Mesothelial cell of epicardium (in vitro differentiated cells): ENCODE data around the gene NT5E. TPM values are rescaled to one million over a fixed set of nuclear protein-coding genes. Genes with fewer than 3 reads are reported as not detected.

Source experiments
- DNase-seq, 2 experiments: peaks; one replicate each; pipeline ENCODE4 v3.0.0; 2021; ENCODE audit warnings: low spot score in 2 of 2; ENCODE audit not compliant: unreplicated experiment in 2 of 2
- H3K27ac Mint-ChIP-seq: 2 replicates; pipeline ENCODE4 v1.8.0; 2021; ENCODE audit warnings: mixed read lengths
- H3K27me3 Mint-ChIP-seq: 2 replicates; pipeline ENCODE4 v1.8.0; 2021; ENCODE audit warnings: low read depth, mixed read lengths
- H3K36me3 Mint-ChIP-seq: 2 replicates; pipeline ENCODE4 v1.8.0; 2021; ENCODE audit warnings: mixed read lengths
- H3K4me1 Mint-ChIP-seq: 2 replicates; pipeline ENCODE4 v1.8.0; 2021; ENCODE audit warnings: mixed read lengths
- H3K4me3 Mint-ChIP-seq: 2 replicates; pipeline ENCODE4 v1.8.0; 2021; ENCODE audit warnings: mild to moderate bottlenecking, moderate library complexity, mixed read lengths
- H3K9me3 Mint-ChIP-seq: 2 replicates; pipeline ENCODE4 v1.8.0; 2021; ENCODE audit warnings: mixed read lengths
- CTCF ChIP-seq: fragments of 200-600 bp; sonication (generic); IDR thresholded peaks from one replicate; pipeline ENCODE4 v1.5.0; 2021; ENCODE audit warnings: antibody characterized with exemption; ENCODE audit not compliant: unreplicated experiment
- total RNA-seq: library from RNA; stranded (reverse); gene quantifications from 3 replicates; pipeline ENCODE4 v1.2.1, GENCODE V29; 2021

Gene NT5E
- total RNA-seq, 1 donor from 2014 or later = 0.25 TPM

GRCh38 chr6:85537055-85537494 lies 87.2 kb downstream of the NT5E start:
- Mint-ChIP-seq H3K36me3 (peaks cover 5% of the 10 kb centered on the region), H3K27ac (peak overlapping the region; percentile 64), H3K4me1 (no peaks in the 10 kb centered on the region), H3K9me3 (no peaks in the 10 kb centered on the region), H3K4me3 (no peak overlapping the region), H3K27me3 (no peaks in the 10 kb centered on the region)
- no peak for DNase-seq
- TF ChIP-seq CTCF = peak; percentile 94

DNA sequence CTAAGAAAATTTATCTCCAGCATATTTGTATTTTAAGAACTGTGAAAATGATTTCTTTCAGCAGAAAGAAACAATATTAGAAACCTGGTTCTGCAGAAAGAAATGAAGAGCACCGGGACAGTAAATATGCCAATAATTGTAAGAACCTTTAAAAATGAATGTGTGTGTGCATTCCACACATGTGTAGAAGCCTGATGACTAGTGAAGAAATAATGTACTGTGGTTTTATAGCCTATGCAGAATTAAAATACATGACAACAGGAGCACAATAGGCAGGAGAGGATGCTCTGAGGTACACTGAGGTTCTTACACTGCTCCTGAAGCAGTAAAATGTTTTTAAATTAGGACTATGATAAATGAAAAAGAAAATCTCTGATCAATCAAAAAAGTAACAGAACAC lies 94.9 kb downstream of the NT5E start:
- H3K4me3 Mint-ChIP-seq = no peak overlapping the region
- H3K4me1 Mint-ChIP-seq = no peaks in the 10 kb centered on the region
- no peak for TF ChIP-seq CTCF
- peaks cover 7% of the 10 kb centered on the region for H3K9me3 Mint-ChIP-seq
- peaks cover 20% of the 10 kb centered on the region for H3K36me3 Mint-ChIP-seq
- DNase-seq = no peak
- H3K27ac Mint-ChIP-seq = no peak overlapping the region
- H3K27me3 Mint-ChIP-seq = no peaks in the 10 kb centered on the region

Other genes starting within 250 kb of the NT5E start
- 72.6 to 75.5 TPM (median 73.3 TPM) in 3 replicates for gene SNX14, start 143.8 kb downstream of the NT5E start, total RNA-seq
- 127 to 129 TPM (median 129 TPM) in 3 replicates for gene SYNCRIP, start 192.8 kb downstream of the NT5E start, total RNA-seq